HUES64 (cell line): ENCODE data around the gene RUSC2.
"Not testable (repeated sequence)": the region's sequence is repeated elsewhere in the genome, so short reads cannot be mapped to it uniquely, and the experiment has no call there.

Experiments used
- H3K27ac ChIP-seq: 2 replicates; pipeline ENCODE4 v1.7.0; 2013; ENCODE audit warnings: low read depth, low read length, inconsistent platforms
- H3K27me3 ChIP-seq: 2 replicates; pipeline ENCODE4 v1.6.1; 2013; ENCODE audit warnings: mild to moderate bottlenecking, low read length; ENCODE audit not compliant: insufficient read depth
- H3K36me3 ChIP-seq: 2 replicates; pipeline ENCODE4 v1.6.1; 2013; ENCODE audit warnings: mild to moderate bottlenecking, low read length; ENCODE audit not compliant: insufficient read depth
- H3K4me1 ChIP-seq: 2 replicates; pipeline ENCODE4 v1.6.1; 2013; ENCODE audit warnings: mild to moderate bottlenecking, low read length, moderate library complexity; ENCODE audit not compliant: insufficient read depth
- H3K4me3 ChIP-seq: 2 replicates; pipeline ENCODE4 v1.5.1; 2013; ENCODE audit warnings: mild to moderate bottlenecking, low read length, moderate library complexity
- H3K9ac ChIP-seq: 2 replicates; pipeline ENCODE4 v1.6.1; 2013; ENCODE audit warnings: mild to moderate bottlenecking, low read depth, low read length
- H3K9me3 ChIP-seq: 2 replicates; pipeline ENCODE4 v1.6.1; 2013; ENCODE audit warnings: low read depth, low read length; ENCODE audit not compliant: insufficient read depth
- WGBS: fragments of 150-250, 120-280 bp; methylation state at CpG from one replicate; pipeline ENCODE4 v1.1.7; 2013; ENCODE audit warnings: missing lambda C conversion rate; 5-methylcytosine and 5-hydroxymethylcytosine counted together

RUSC2 gene

DNA sequence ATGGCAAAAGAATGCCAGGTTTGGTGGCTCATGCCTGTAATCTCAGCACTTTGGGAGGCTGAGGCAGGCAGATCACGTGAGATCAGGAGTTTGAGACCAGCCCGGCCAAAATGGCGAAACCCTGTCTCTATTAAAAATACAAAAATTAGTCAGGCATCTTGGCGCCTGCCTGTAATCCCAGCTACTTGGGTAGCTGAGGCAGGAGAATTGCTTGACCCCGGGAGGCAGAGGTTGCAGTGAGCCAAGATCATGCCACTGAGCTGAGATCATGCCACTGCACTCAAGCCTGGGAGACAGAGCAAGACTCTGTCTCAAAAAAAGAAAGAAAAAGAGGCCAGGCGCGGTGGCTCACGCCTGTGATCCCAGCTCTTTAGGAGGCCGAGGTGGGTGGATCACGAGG lies 8.3 kb downstream of the RUSC2 start:
- not testable (repeated sequence) for H3K9me3 ChIP-seq, H3K9ac ChIP-seq, H3K36me3 ChIP-seq, H3K27me3 ChIP-seq, H3K27ac ChIP-seq, H3K4me1 ChIP-seq, H3K4me3 ChIP-seq
- 96% methylated on average over 10 of the region's 10 CpGs for WGBS

- no peaks in the 10 kb centered on the region for H3K36me3 ChIP-seq
These were observed 9.3 kb downstream of the RUSC2 start for GRCh38 chr9:35499029-35499700.

DNA sequence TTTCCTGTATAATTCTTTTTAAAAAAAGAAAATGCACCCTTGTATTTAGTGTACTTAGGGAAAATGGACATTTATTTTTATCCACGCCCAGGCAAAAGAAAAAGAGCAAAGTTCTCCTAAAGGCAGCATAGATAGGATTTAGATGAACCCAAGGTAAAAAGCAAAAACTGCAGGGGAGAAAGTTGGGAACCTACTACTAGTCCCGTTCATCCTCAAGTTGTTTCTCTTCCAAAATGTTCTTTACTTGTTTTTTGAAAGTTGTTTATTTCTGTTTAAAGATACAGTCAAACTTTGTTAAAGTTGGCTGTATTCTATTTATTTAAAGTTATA lies 9.8 kb downstream of the RUSC2 start:
- Histone ChIP-seq H3K27ac (no peak overlapping the region), H3K4me3 (no peak overlapping the region), H3K4me1 (no peaks in the 10 kb centered on the region), H3K9ac (no peak overlapping the region), H3K9me3 (peaks cover 5% of the 10 kb centered on the region; the same call in 1 of the 2 replicates), H3K27me3 (no peaks in the 10 kb centered on the region), H3K36me3 (no peaks in the 10 kb centered on the region)
- 92% methylated on average over 2 of the region's 2 CpGs for WGBS

More at GRCh38 chr9:35499029-35499700, 9.3 kb downstream of the RUSC2 start:
- Histone ChIP-seq H3K9me3 (peaks cover 5% of the 10 kb centered on the region; the same call in 1 of the 2 replicates), H3K9ac (no peak overlapping the region), H3K27ac (no peak overlapping the region), H3K4me1 (no peaks in the 10 kb centered on the region), H3K4me3 (no peak overlapping the region), H3K27me3 (no peaks in the 10 kb centered on the region)
- WGBS: 100% methylated on average over 1 of the region's 2 CpGs

DNA sequence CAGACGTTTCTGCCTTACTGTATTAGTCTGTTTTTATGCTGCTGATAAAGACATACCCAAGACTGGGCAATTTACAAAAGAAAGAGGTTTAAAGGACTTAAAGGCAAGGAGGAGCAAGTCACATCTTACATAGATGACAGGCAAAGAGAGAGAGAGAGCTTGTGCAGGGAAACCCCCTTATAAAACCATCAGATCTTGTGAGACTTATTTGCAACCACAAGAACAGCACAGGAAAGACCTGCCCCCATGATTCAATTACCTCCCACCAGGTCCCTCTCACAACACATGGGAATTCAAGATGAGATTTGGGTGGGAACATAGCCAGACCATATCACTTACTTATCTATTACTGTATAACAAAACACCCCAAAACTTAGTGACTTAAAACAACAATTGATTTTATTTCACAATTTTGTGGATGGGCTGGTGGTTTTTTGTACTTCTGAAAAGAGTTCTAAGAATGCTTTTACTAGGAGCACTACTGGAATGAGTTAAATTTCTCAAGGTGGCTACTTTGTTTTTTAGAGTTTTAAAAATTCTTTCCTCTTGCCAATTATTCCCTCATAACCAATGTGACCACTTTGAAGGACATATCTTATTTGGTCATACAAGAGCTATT lies 10.3 kb downstream of the RUSC2 start:
- Histone ChIP-seq H3K27ac (no peak overlapping the region), H3K27me3 (no peaks in the 10 kb centered on the region), H3K36me3 (no peaks in the 10 kb centered on the region), H3K4me3 (no peak overlapping the region), H3K9ac (no peak overlapping the region), H3K4me1 (no peaks in the 10 kb centered on the region), H3K9me3 (peaks cover 5% of the 10 kb centered on the region; the same call in 1 of the 2 replicates)
- WGBS: no CpG with 5 or more reads among the region's 1 CpG

DNA sequence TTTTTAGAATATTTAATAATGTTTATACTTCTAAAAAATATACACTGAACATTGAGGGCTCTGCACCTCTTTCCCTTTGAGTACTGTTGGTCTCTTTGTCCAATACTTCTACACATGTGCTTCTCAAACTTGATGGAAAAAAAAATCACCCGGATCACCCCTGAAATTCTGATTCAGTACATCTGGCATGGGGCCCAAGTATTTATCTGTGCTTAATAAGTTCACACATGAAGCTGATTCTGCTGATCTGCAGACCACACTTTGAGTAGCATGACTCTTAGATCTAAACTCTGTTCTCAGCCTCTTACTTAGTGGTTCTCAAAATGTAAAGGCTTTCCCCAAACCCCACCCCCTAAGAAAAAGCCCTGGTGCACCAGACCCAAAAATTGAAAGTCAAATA lies 12.0 kb downstream of the RUSC2 start:
- Histone ChIP-seq H3K4me3 (no peak overlapping the region), H3K36me3 (no peaks in the 10 kb centered on the region), H3K9ac (no peak overlapping the region), H3K27me3 (no peaks in the 10 kb centered on the region), H3K4me1 (no peaks in the 10 kb centered on the region), H3K27ac (no peak overlapping the region), H3K9me3 (peaks cover 5% of the 10 kb centered on the region; the same call in 1 of the 2 replicates)
- 91% methylated on average over 1 of the region's 1 CpG for WGBS

GRCh38 chr9:35506359-35506758 lies 16.4 kb downstream of the RUSC2 start:
- Histone ChIP-seq H3K9me3 (no peaks in the 10 kb centered on the region), H3K4me1 (peaks cover 6% of the 10 kb centered on the region; the same call in 1 of the 2 replicates), H3K9ac (no peak overlapping the region), H3K36me3 (no peaks in the 10 kb centered on the region), H3K27ac (no peak overlapping the region), H3K27me3 (no peaks in the 10 kb centered on the region), H3K4me3 (no peak overlapping the region)
- WGBS: 100% methylated on average over 2 of the region's 2 CpGs

DNA sequence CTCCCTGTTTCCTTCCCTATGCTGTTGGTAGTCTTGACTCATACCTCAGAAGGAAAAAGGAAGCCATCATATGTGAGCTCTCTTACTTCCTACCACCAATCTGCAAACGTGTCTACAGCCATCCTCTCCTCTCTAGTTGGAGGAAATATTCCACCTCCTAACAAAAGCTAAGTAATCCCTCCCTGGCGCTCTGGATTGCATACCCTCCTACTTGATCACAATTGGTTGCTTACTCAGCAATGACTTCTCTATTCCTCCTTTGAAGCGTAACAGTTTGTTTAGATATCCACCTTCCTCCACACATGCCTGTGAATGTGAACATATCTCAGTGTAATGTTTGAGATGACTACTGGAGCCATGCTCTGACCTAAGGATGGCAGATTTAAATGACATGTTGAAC lies 18.2 kb downstream of the RUSC2 start:
- Histone ChIP-seq H3K9me3 (no peaks in the 10 kb centered on the region), H3K36me3 (no peaks in the 10 kb centered on the region), H3K27ac (no peak overlapping the region), H3K27me3 (no peaks in the 10 kb centered on the region), H3K4me3 (no peak overlapping the region), H3K9ac (no peak overlapping the region), H3K4me1 (peaks cover 6% of the 10 kb centered on the region; the same call in 1 of the 2 replicates)
- WGBS: 75% methylated on average over 3 of the region's 3 CpGs

DNA sequence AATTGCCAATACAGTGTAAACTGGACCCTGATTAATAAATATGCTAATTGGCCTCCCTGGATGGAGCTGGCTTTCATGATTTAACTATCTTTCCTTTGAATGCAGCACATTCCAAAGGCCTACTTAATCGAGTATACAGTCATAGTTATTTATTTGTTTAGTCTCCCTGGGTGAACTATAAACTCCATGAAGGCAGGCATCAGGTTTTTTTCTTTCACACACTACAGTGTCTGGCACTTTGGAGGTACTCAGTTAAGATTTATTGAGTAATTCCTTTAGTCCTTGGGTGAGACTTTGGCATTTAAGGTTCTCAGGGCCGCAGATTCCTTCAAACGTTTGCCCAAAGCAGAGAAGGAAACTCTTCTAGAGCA lies 20.5 kb downstream of the RUSC2 start:
- H3K27ac ChIP-seq: no peak overlapping the region; the same call in 1 of the 2 replicates
- no peak overlapping the region for H3K9ac ChIP-seq
- WGBS: 84% methylated on average over 2 of the region's 3 CpGs

DNA sequence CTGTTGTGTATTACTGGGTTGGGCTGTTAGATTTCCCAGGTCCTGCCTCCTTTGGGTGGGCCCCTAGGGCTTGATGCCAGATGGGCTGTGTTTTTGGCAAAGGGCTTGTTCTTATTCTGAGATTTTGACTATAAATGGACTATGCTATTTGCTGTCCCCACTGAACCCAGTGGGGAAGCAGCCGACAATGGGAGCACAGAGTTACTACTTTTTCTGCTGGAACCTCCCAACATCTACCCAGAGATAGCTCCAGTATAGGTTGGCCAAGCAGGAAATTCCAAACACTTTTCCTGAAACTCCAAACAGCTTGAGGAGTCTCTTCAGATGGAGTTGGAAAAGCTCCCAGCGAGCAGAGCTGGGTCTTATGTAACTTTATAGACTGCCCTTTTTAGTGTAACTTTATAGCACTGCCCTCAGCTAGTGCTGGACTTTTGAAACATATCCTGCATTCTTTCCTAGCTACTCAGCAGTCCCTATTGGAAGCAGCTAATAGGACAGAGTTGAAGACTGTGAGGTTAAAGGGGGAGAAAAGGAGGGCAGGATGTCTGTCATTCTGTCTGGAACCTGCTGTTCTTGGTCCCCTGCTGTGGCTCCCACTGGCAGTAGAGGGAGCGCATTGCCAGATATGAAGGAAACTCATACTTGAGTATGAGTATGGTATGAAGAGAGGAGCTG lies 21.0 kb downstream of the RUSC2 start:
- Histone ChIP-seq H3K27ac (no peak overlapping the region; the same call in 1 of the 2 replicates), H3K4me3 (no peak overlapping the region), H3K27me3 (no peaks in the 10 kb centered on the region), H3K9ac (no peak overlapping the region), H3K9me3 (no peaks in the 10 kb centered on the region), H3K36me3 (no peaks in the 10 kb centered on the region), H3K4me1 (peaks cover 6% of the 10 kb centered on the region; the same call in 1 of the 2 replicates)
- 79% methylated on average over 3 of the region's 3 CpGs for WGBS

More for the DNA sequence above, 20.5 kb downstream of the RUSC2 start:
- Histone ChIP-seq H3K9me3 (no peaks in the 10 kb centered on the region), H3K4me3 (no peak overlapping the region), H3K27me3 (no peaks in the 10 kb centered on the region), H3K36me3 (no peaks in the 10 kb centered on the region), H3K4me1 (peaks cover 6% of the 10 kb centered on the region; the same call in 1 of the 2 replicates)

GRCh38 chr9:35511453-35511852 lies 21.5 kb downstream of the RUSC2 start:
- Histone ChIP-seq H3K9ac (no peak overlapping the region), H3K9me3 (no peaks in the 10 kb centered on the region), H3K27me3 (no peaks in the 10 kb centered on the region), H3K4me3 (no peak overlapping the region), H3K27ac (no peak overlapping the region), H3K36me3 (no peaks in the 10 kb centered on the region), H3K4me1 (peaks cover 12% of the 10 kb centered on the region)
- WGBS: no CpG with 5 or more reads among the region's 1 CpG

DNA sequence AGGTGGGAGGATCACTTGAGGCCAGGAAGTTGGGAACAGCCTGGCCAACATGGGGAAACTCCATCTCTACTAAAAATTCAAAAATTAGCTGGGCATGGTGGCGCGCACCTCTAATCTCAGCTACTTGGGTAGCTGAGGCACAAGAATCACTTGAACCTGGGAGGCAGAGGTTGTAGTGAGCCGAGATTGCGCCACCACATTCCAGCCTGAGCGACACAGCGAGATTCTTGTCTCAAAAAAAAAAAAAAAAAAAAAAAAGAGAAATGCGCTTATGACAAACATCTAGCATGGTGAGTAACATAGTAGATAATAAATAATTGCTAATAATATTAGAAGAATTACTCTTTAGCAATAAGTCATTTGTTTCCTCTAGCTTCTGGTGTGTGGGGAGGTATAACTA lies 25.9 kb downstream of the RUSC2 start:
- H3K27me3 ChIP-seq: no peaks in the 10 kb centered on the region
- H3K27ac ChIP-seq: no peak overlapping the region
- H3K4me3 ChIP-seq: no peak overlapping the region
- no peaks in the 10 kb centered on the region for H3K9me3 ChIP-seq
- H3K4me1 ChIP-seq: peaks cover 51% of the 10 kb centered on the region
- no peaks in the 10 kb centered on the region for H3K36me3 ChIP-seq
- WGBS: 85% methylated on average over 4 of the region's 7 CpGs
- no peak overlapping the region for H3K9ac ChIP-seq
